ENCODE measurements around the gene IL23A.
A peak's percentile ranks its signal among the peaks of the same experiment; 100 is the strongest.

IL23A gene

GRCh38 chr12:56362130-56363059 lies 23.7 kb downstream of the IL23A start, which contains the start of gene APOF:
TSS of gene APOF (minus strand) at chr12:56362857. CDS start at chr12:56362745, 112 bp downstream.
- no peak for DNase-seq

- no peak for DNase-seq
These were observed 28.3 kb downstream of the IL23A start for GRCh38 chr12:56366948-56367347.

DNA sequence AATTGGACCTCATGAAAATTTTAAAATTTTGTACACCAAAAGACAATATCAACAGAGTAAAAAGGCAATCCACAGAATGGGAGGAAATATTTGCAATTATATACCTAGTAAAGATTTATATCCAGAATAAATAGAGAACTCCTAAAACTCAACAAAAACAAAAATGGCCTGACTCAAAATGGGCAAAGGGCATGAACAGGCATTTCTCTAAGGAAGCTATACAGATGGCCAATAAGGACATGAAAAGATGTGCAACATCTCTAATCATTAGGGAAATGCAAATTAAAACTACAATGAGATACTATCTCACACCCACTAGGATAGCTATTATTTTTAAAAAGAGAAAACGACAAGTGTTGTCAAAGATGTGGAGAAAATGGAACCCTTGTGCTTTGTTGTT lies 34.8 kb downstream of the IL23A start:
- no peak for DNase-seq

DNA sequence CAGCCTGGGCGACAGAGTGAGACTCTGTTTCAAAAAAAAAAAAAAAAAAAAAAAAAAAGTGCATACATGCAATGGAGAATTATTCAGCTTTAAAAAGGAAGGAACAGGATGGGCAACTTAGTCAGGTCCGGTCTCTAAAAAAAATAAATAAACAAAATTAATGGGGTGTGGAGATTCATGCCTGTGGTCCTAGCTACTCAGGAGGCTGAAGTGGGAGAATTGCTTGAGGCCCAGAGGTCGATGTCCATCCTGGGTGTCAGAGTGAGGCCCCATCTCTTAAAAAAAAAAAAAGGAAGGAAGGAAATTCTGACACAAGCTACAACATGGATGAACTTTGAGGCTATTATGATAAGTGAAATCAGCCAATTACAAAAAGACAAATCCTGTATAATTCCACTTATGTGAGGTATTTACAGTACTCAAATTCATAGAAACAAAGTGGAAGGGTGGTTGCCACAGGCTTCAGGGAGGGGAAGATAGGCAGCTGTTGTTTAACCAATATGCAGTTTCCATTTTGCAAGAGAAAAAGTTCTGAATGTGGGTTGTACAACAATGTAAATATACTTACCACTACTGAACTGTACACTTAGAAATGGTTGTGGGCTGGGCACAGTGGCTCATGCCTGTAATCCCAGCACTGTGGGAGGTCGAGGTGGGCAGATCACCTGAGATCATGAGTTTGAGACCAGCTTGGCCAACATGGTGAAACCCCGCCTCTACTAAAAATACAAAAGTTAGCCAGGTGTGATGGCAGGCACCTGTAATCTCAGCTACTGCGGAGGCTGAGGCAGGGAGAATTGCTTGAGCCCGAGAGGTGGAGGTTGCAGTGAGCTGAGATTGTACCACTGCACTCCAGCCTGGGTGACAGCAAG lies 36.3 kb downstream of the IL23A start:
- DNase-seq = peak in 1 of 2 donors; percentile 20

DNA sequence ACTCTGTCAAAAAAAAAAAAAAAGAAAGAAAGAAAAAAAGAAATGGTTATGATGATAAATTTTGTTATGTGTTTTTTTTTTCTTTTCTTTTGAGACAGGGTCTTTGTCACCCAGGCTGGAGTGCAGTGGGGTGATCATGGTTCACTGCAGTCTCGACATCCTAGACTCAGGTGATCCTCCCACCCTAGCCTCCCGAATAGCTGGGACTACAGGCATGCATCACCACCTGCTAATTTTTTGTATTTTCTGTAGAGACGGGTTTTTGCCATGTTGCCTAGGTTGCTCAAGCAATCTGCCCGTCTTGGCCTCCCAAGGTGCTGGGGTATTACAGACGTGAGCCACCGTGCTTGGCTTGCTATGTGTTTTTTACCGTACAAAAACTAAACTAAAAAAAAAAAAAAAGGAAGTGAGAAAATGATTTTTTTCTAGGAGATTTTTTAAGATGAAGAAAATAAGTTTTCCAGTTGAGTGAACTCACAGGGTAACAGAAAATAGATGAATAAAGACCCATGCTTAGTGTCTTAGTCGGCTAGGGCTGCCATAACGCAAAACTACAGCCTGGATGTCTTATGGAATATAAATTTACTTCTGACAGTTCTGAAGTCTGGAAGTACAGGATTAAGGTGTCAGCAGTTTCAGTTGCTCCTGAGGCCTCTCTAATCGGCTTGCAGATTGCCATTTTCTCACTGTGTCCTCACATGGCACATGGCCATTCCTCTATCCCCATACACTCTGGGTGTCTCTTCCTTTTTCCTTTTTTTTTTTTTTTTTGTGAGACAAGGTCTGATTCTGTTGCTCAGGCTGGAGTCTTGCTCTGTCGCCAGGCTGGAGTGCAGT lies 37.1 kb downstream of the IL23A start:
- no peak for DNase-seq

DNA sequence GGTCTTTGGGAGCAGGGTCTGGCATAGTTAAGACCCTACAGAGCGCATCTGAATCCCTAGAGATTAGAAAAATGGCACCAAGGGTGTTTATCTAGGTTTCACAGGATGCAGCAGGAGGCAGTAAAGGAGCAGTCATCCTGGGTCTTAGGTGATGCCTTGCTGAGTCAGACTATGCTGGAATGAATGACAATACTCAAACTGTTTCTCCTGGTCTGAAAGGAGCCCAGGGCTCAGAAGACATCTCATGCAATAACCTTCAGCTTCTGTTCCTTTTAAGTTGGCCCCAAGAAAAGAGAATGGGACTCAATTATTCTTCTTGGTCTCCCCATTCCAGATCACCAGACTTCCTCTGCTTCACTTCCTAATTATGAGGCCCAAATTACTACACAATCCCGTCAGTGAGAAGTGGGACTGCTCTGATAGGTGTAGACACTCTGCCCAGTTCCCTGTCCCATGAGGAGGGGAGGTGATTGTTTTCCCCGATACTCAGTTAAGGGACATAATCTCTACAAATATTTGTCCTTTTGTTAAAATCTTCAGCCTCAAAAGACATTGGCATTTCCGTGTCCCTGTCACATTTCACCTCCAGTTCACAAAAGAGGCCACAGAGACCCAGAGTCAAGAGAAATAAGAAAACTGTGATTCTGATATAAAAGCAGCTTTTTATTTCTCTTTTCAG lies 38.8 kb downstream of the IL23A start:
- peak; percentile 25 to 45 for DNase-seq

DNA sequence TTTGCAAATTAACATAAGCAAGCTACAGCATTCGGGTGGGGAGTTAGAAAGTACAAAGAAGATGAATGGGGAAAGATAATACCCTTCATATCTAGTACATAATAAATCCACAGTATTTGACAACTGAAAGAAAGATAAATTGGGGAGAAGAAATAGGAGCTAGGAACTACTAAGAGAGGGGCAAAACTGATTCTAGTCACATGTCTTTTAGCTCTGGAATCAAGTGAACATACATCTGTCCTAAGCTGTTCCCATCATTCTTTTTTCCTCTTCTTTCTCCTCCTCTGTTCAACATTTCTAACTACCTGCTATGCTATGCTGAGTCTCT lies 39.3 kb downstream of the IL23A start:
- no peak for DNase-seq

DNA sequence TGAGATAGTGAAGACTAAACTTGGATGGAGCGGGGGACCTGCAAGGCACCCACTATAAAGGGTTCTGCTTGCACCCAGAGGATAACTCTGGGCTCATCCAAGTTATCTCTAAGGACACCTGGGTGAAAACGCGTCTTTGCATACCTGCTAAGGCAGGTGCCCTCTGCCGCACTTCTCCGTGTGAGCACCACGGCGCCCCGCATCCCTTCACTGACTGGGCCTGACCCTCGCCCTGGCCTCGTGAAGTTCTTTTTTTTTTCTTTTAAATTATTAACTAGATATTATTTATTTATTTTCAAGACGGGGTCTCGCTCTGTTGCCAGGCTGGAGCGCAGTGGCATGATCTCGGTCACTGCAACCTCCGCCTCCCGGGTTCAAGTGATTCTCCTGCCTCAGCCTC lies 43.9 kb downstream of the IL23A start:
- no peak for DNase-seq

GRCh38 chr12:56385873-56386272 lies 47.2 kb downstream of the IL23A start:
- no peak for DNase-seq

DNA sequence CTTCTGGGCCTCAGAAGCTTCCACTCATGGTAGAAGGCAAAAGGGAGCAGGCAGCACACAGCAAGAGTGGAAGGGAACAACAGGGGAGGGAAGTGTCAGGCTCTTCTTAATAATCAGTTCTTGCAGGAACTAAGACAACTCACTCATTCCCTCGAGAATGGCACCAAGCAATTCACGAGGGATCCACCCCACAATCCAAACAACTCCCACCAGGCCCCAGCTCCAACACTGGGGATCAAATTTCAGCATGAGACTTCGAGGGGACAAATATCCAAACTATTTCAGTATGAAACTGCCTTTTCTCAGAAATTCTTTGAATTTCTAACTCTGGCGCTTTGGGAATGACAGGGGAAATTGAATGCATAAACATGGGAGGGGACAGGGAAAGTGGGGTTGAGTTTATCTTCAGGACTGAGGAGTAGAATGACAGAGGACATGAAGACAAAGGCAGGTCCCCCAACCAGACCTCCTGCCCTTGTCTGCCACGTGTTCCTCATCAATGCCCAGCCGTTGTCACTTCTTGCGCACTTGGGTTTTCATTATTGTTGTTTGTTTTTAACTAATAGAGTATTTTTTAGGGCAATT lies 48.6 kb downstream of the IL23A start:
- DNase-seq = no peak

- DNase-seq = no peak
These were observed 50.7 kb downstream of the IL23A start for GRCh38 chr12:56389412-56389811.
